ENCODE data around the gene MARK4. TPM values are rescaled to one million over a fixed set of nuclear protein-coding genes. Genes with fewer than 3 reads are reported as not detected.

The MARK4 gene
- total and polyA plus RNA-seq, 2 experiments from 2014 or later = 16.6 to 38.6 TPM

DNA sequence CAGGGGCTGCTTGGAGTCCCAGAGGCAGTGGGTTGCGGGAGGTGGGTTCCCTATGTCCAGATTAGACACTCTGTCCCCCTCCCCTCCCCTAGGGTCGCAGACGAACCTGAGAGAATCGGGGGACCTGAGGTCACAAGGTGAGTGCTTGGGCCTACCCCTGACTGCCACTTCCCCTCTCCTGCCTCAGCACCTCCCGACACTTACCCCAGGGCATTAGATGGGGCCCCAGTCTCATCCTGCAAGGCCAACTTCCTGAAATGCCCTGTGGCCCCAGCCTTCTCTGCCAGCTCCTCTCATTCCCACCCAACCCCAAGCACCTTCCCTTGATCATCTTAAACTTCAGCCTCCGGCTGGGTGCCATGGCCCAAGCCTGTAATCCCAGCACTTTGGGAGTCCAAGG is 48.6 kb downstream of the MARK4 start:
- Histone ChIP-seq H3K36me3 (ENCODE audit: insufficient read depth) (no peaks in the 10 kb centered on the region), H3K9me2 (ENCODE audit: insufficient read depth) (no peaks in the 10 kb centered on the region), H3K4me3 (no peak overlapping the region), H3K79me2 (replicated peaks; ENCODE audit: insufficient read depth) (no peaks in the 10 kb centered on the region), H2AFZ (no peak overlapping the region), H3F3A (replicated peaks; ENCODE audit: low read depth) (no peaks in the 10 kb centered on the region), H3K4me2 (no peak overlapping the region), H3K27ac (ENCODE audit: low read depth) (no peak overlapping the region), H3K27me3 (ENCODE audit: insufficient read depth) (peaks cover 12% of the 10 kb centered on the region), H4K20me1 (replicated peaks; ENCODE audit: insufficient read depth) (no peaks in the 10 kb centered on the region), H3K4me1 (ENCODE audit: insufficient read depth) (no peaks in the 10 kb centered on the region)
- Mint-ChIP-seq H3K27me3 (ENCODE audit: insufficient read depth, low read depth, poor library complexity) (peaks cover 10% of the 10 kb centered on the region), H3K27ac (no peak overlapping the region), H3K4me3 (no peak overlapping the region), H3K9me3 (peaks cover 7% of the 10 kb centered on the region; the same call in 1 of the 3 replicates), H3K4me1 (peaks cover 2% of the 10 kb centered on the region; the same call in 2 of the 3 replicates), H3K36me3 (ENCODE audit: low read depth) (peaks cover 20% of the 10 kb centered on the region)
- ATAC-seq = no peak
- no peak for DNase-seq (ENCODE audit: low spot score)
- TF ChIP-seq, protein P1, sequence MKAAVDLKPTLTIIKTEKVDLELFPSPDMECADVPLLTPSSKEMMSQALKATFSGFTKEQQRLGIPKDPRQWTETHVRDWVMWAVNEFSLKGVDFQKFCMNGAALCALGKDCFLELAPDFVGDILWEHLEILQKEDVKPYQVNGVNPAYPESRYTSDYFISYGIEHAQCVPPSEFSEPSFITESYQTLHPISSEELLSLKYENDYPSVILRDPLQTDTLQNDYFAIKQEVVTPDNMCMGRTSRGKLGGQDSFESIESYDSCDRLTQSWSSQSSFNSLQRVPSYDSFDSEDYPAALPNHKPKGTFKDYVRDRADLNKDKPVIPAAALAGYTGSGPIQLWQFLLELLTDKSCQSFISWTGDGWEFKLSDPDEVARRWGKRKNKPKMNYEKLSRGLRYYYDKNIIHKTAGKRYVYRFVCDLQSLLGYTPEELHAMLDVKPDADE (IDR thresholded peaks at IDR 0.05) = no peak
- no peak for TF ChIP-seq JUNB (IDR thresholded peaks at IDR 0.05; ENCODE audit: unreplicated experiment)
- no peak for TF ChIP-seq EZH2phosphoT487 (IDR thresholded peaks at IDR 0.05; ENCODE audit: unreplicated experiment)

GRCh38 chr19:45302416-45302815 is 51.3 kb downstream of the MARK4 start:
- Histone ChIP-seq H3K4me1 (ENCODE audit: insufficient read depth) (no peaks in the 10 kb centered on the region), H2AFZ (no peak overlapping the region), H3F3A (replicated peaks; ENCODE audit: low read depth) (no peaks in the 10 kb centered on the region), H3K36me3 (ENCODE audit: insufficient read depth) (no peaks in the 10 kb centered on the region), H3K27ac (ENCODE audit: low read depth) (no peak overlapping the region), H4K20me1 (replicated peaks; ENCODE audit: insufficient read depth) (no peaks in the 10 kb centered on the region), H3K9me2 (ENCODE audit: insufficient read depth) (no peaks in the 10 kb centered on the region), H3K79me2 (replicated peaks; ENCODE audit: insufficient read depth) (no peaks in the 10 kb centered on the region), H3K27me3 (ENCODE audit: insufficient read depth) (peaks cover 23% of the 10 kb centered on the region), H3K4me3 (no peak overlapping the region), H3K4me2 (no peak overlapping the region)
- no peak for TF ChIP-seq ZNF114 (CRISPR knock-in tag; IDR thresholded peaks at IDR 0.05)
- no peak for TF ChIP-seq STAT1 (IDR thresholded peaks at IDR 0.05; ENCODE audit: unreplicated experiment)
- no peak for TF ChIP-seq CREB1 (CRISPR knock-in tag; IDR thresholded peaks at IDR 0.05; ENCODE audit: low read depth)
- no peak for TF ChIP-seq EZH2 (IDR thresholded peaks at IDR 0.05; ENCODE audit: low read depth, unreplicated experiment)
- TF ChIP-seq JUNB (IDR thresholded peaks at IDR 0.05; ENCODE audit: unreplicated experiment) = no peak
- TF ChIP-seq POLR2AphosphoS5 (IDR thresholded peaks at IDR 0.05; ENCODE audit: low read depth) = no peak
- TF ChIP-seq EZH2phosphoT487 (IDR thresholded peaks at IDR 0.05; ENCODE audit: unreplicated experiment) = no peak
- TF ChIP-seq, protein P2, sequence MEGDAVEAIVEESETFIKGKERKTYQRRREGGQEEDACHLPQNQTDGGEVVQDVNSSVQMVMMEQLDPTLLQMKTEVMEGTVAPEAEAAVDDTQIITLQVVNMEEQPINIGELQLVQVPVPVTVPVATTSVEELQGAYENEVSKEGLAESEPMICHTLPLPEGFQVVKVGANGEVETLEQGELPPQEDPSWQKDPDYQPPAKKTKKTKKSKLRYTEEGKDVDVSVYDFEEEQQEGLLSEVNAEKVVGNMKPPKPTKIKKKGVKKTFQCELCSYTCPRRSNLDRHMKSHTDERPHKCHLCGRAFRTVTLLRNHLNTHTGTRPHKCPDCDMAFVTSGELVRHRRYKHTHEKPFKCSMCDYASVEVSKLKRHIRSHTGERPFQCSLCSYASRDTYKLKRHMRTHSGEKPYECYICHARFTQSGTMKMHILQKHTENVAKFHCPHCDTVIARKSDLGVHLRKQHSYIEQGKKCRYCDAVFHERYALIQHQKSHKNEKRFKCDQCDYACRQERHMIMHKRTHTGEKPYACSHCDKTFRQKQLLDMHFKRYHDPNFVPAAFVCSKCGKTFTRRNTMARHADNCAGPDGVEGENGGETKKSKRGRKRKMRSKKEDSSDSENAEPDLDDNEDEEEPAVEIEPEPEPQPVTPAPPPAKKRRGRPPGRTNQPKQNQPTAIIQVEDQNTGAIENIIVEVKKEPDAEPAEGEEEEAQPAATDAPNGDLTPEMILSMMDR (conservative IDR thresholded peaks at IDR 0.05; ENCODE audit: low read depth in 2 of 2) = no peak
- no peak for TF ChIP-seq REST (IDR thresholded peaks at IDR 0.05; ENCODE audit: unreplicated experiment)
- Mint-ChIP-seq H3K36me3 (ENCODE audit: low read depth) (peaks cover 9% of the 10 kb centered on the region), H3K4me3 (no peak overlapping the region), H3K9me3 (peaks cover 4% of the 10 kb centered on the region; the same call in 1 of the 3 replicates), H3K27me3 (ENCODE audit: insufficient read depth, low read depth, poor library complexity) (peaks cover 13% of the 10 kb centered on the region), H3K4me1 (peaks cover 2% of the 10 kb centered on the region; the same call in 2 of the 3 replicates), H3K27ac (no peak overlapping the region)
- DNase-seq (ENCODE audit: low spot score) = no peak
- no peak for ATAC-seq
